Measurements from ENCODE around the gene ABCB9.
"Not testable (repeated sequence)": the region's sequence is repeated elsewhere in the genome, so short reads cannot be mapped to it uniquely, and the experiment has no call there.

Gene ABCB9

GRCh38 chr12:122961531-122962329, 4.5 kb downstream of the ABCB9 start:
- DNase-seq, result no peak

GRCh38 chr12:122960193-122960569, 6.1 kb downstream of the ABCB9 start:
- DNase-seq, result no peak

- DNase-seq, result no peak
Measured at GRCh38 chr12:122959566-122960192, 6.6 kb downstream of the ABCB9 start.

- no peak for DNase-seq
Measured at GRCh38 chr12:122958198-122958888, 7.9 kb downstream of the ABCB9 start.

- no peak for DNase-seq
Measured at GRCh38 chr12:122956035-122956434, 10.2 kb downstream of the ABCB9 start.

- DNase-seq, result no peak
Measured at GRCh38 chr12:122955156-122955555, 11.1 kb downstream of the ABCB9 start.

GRCh38 chr12:122951979-122952892, 14.0 kb downstream of the ABCB9 start:
- peak; percentile 68 for DNase-seq

- DNase-seq, result no peak
Measured at GRCh38 chr12:122951406-122951805, 14.9 kb downstream of the ABCB9 start.

GRCh38 chr12:122949816-122950675, 16.2 kb downstream of the ABCB9 start:
- no peak for DNase-seq

GRCh38 chr12:122949405-122949804, 16.9 kb downstream of the ABCB9 start:
- no peak for DNase-seq

GRCh38 chr12:122948605-122949004, 17.7 kb downstream of the ABCB9 start:
- no peak for DNase-seq

GRCh38 chr12:122947352-122947792, 18.9 kb downstream of the ABCB9 start:
- DNase-seq, result no peak

GRCh38 chr12:122946690-122947341, 19.4 kb downstream of the ABCB9 start:
- DNase-seq, result peak; percentile 59

- no peak for DNase-seq
Measured at GRCh38 chr12:122944605-122945592, 21.4 kb downstream of the ABCB9 start.

GRCh38 chr12:122943196-122943595, 23.1 kb downstream of the ABCB9 start:
- no peak for DNase-seq

- DNase-seq, result no peak
Measured at GRCh38 chr12:122942637-122943036, 23.6 kb downstream of the ABCB9 start.

GRCh38 chr12:122941351-122941750, 24.9 kb downstream of the ABCB9 start:
- not testable (repeated sequence) for DNase-seq

GRCh38 chr12:122939125-122939524, 27.1 kb downstream of the ABCB9 start:
- no peak for DNase-seq

- no peak for DNase-seq
Measured at GRCh38 chr12:122937622-122938091, 28.6 kb downstream of the ABCB9 start.

GRCh38 chr12:122935318-122935717, 30.9 kb downstream of the ABCB9 start:
- no peak for DNase-seq
